ENCODE data around the gene ROR1.

DNA sequence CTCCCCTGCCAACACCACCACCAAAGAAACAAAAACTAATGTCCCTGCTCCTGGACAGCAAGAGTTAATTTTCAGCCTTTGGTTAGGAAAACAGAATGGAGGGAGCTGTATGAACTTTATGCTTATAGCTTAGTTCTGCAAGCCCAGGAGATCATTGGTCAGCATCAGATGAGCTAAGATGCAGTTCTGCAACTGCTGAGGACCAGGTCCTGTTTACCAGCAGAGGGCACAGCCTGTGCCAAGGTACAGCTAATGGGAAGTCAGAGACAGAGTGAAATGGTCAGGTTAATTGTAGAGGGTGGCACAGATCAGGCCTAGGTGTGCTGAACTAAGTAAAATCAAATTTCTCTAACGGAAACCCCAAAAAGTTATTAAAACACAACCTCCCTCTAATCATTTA is 161.3 kb downstream of the ROR1 start:
- no peak for TF ChIP-seq EZH2 (IDR thresholded peaks at IDR 0.05; ENCODE audit: borderline replicate concordance, low read depth, low read length, severe bottlenecking)
- TF ChIP-seq, protein P1, sequence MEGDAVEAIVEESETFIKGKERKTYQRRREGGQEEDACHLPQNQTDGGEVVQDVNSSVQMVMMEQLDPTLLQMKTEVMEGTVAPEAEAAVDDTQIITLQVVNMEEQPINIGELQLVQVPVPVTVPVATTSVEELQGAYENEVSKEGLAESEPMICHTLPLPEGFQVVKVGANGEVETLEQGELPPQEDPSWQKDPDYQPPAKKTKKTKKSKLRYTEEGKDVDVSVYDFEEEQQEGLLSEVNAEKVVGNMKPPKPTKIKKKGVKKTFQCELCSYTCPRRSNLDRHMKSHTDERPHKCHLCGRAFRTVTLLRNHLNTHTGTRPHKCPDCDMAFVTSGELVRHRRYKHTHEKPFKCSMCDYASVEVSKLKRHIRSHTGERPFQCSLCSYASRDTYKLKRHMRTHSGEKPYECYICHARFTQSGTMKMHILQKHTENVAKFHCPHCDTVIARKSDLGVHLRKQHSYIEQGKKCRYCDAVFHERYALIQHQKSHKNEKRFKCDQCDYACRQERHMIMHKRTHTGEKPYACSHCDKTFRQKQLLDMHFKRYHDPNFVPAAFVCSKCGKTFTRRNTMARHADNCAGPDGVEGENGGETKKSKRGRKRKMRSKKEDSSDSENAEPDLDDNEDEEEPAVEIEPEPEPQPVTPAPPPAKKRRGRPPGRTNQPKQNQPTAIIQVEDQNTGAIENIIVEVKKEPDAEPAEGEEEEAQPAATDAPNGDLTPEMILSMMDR (IDR thresholded peaks at IDR 0.05; ENCODE audit: borderline replicate concordance, extremely low read depth, low read length, poor library complexity, severe bottlenecking): no peak
